C4-2B (cell line): Measurements from ENCODE around the gene ENO2.
A peak's percentile ranks its signal among the peaks of the same experiment; 100 is the strongest.

Experiments
- H3K27ac ChIP-seq: fragments of 450-650 bp; 2 replicates; pipeline ENCODE4 v1.5.1; 2017
- ZFX ChIP-seq: fragments of 450-650 bp; IDR thresholded peaks from 2 replicates; pipeline ENCODE4 v1.6.1; 2017
- TF ChIP-seq, protein P1 (sequence below): fragments of 450-650 bp; conservative IDR thresholded peaks from 2 replicates; pipeline ENCODE4 v1.5.1; 2017; ENCODE audit warnings: mild to moderate bottlenecking

Gene ENO2

DNA sequence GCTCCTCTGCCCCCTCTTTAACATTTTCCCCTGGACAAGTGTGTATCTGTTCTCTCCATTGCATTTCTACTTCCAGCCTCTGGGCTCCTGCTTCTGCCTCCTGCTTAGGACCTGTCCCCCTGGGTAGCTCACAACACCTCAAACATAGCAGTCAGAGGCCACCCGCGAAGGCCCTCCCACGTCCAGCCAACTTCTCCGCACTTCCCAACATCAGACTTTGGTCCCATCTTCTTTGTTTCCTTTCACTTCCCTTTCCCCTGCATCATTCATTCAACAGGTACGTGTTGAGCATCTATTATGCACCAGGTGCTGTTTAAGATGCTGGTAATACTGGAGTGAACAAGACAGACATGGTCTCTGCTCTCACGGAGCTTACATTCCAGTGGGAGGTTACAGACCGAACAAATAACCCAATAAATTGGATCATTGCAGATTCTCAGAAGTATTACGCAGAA, 32.6 kb downstream of the ENO2 start:
- TF ChIP-seq, protein P1, sequence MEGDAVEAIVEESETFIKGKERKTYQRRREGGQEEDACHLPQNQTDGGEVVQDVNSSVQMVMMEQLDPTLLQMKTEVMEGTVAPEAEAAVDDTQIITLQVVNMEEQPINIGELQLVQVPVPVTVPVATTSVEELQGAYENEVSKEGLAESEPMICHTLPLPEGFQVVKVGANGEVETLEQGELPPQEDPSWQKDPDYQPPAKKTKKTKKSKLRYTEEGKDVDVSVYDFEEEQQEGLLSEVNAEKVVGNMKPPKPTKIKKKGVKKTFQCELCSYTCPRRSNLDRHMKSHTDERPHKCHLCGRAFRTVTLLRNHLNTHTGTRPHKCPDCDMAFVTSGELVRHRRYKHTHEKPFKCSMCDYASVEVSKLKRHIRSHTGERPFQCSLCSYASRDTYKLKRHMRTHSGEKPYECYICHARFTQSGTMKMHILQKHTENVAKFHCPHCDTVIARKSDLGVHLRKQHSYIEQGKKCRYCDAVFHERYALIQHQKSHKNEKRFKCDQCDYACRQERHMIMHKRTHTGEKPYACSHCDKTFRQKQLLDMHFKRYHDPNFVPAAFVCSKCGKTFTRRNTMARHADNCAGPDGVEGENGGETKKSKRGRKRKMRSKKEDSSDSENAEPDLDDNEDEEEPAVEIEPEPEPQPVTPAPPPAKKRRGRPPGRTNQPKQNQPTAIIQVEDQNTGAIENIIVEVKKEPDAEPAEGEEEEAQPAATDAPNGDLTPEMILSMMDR = no peak
- no peak for TF ChIP-seq ZFX
- peak overlapping the region; percentile 96 for H3K27ac ChIP-seq

DNA sequence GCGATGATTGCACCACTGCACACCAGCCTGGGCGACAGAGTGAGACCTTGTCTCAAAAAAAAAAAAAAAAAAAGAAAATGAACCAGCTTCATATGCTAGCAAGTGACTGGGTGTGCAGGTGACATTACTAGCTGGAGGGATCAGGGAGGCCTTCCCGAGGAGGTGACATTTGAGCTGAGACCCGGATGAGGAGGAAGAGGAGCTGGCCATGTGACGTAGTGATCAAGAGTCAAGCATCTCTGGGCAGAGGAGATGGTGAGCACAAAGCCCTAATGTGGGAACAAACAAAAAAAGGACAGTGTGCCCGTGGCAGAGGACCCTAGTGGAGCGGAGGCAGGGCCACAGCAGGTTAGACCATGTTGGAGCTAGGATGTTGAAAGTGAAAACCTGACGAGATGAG, 33.2 kb downstream of the ENO2 start:
- no peak overlapping the region for H3K27ac ChIP-seq
- TF ChIP-seq, protein P1 = no peak
- TF ChIP-seq ZFX = no peak

GRCh38 chr12:6948873-6949594, 34.7 kb downstream of the ENO2 start:
- no peak for TF ChIP-seq ZFX
- TF ChIP-seq, protein P1 = no peak; the same call in 1 of the 2 replicates
- no peak overlapping the region for H3K27ac ChIP-seq

GRCh38 chr12:6950401-6950801, 36.0 kb downstream of the ENO2 start:
- TF ChIP-seq, protein P1 = no peak
- TF ChIP-seq ZFX = no peak
- no peak overlapping the region for H3K27ac ChIP-seq

- no peak for TF ChIP-seq ZFX
- TF ChIP-seq, protein P1 = no peak
- no peak within 1 kb of the TSS for H3K27ac ChIP-seq
Observed at GRCh38 chr12:6950811-6951540, 36.6 kb downstream of the ENO2 start, which contains the start of gene PTPN6. TSS of gene PTPN6 (plus strand) at chr12:6951356. CDS start at chr12:6951513, 157 bp downstream.

DNA sequence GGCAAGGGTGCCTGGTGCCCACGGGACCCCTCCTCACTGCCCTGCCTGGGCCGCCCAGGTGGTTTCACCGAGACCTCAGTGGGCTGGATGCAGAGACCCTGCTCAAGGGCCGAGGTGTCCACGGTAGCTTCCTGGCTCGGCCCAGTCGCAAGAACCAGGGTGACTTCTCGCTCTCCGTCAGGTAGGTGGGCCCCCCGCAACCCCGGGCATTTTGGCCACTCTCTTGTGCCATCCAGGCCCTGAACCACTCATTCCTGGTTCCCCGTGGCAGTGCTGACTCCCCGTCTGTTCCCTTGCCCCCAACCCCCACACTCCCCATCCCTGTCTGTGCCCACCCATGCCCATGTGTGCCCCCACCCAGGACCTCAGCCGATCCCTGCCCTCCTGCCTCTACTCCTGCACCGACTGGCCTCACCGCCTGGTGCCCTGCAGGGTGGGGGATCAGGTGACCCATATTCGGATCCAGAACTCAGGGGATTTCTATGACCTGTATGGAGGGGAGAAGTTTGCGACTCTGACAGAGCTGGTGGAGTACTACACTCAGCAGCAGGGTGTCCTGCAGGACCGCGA, 37.3 kb downstream of the ENO2 start:
- no peak for TF ChIP-seq ZFX
- no peak overlapping the region for H3K27ac ChIP-seq

GRCh38 chr12:6952121-6952862, 37.9 kb downstream of the ENO2 start:
- H3K27ac ChIP-seq = no peak overlapping the region
- TF ChIP-seq, protein P1 = no peak
- TF ChIP-seq ZFX = no peak
